ENCODE measurements around the gene DCAF12. TPM values are rescaled to one million over a fixed set of nuclear protein-coding genes. Genes with fewer than 3 reads are reported as not detected.

DCAF12 gene
- total RNA-seq, 1 donor from 2014 or later, result 38.5 TPM

DNA sequence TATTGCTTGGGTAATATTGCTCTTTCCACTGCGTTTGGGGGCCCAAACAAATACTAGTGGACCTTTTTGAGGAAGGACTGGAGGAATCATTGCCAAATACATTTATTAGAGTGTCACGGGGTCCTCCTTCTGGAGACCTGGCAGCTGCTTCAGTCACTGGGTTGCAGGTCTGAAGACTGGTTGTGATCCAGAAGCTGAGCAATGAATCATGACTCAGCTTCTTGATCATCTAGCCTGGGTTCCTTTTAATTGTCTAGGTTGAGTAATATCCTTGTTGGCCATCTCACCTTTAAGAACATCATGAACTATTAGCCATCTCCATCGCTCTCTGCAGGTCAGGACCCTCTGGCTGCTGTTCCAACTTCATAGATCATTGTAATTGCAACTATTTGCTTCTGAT is 36.9 kb upstream of the DCAF12 start:
- no peaks in the 10 kb centered on the region for H3K27me3 ChIP-seq (ENCODE audit: low read depth)
- ATAC-seq (no peak), DNase-seq (no peak)
- no peaks in the 10 kb centered on the region for H3K4me1 ChIP-seq
- H3K9me3 ChIP-seq, result no peaks in the 10 kb centered on the region
- TF ChIP-seq, protein P1, sequence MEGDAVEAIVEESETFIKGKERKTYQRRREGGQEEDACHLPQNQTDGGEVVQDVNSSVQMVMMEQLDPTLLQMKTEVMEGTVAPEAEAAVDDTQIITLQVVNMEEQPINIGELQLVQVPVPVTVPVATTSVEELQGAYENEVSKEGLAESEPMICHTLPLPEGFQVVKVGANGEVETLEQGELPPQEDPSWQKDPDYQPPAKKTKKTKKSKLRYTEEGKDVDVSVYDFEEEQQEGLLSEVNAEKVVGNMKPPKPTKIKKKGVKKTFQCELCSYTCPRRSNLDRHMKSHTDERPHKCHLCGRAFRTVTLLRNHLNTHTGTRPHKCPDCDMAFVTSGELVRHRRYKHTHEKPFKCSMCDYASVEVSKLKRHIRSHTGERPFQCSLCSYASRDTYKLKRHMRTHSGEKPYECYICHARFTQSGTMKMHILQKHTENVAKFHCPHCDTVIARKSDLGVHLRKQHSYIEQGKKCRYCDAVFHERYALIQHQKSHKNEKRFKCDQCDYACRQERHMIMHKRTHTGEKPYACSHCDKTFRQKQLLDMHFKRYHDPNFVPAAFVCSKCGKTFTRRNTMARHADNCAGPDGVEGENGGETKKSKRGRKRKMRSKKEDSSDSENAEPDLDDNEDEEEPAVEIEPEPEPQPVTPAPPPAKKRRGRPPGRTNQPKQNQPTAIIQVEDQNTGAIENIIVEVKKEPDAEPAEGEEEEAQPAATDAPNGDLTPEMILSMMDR (IDR thresholded peaks at IDR 0.05), result no peak
- no peaks in the 10 kb centered on the region for H3K36me3 ChIP-seq
- no peak overlapping the region for H3K27ac ChIP-seq
- no peak overlapping the region for H3K4me3 ChIP-seq
- intact Hi-C loops (cut with DNase I), result no loop called here

GRCh38 chr9:34158362-34158869 is 31.9 kb upstream of the DCAF12 start:
- DNase-seq (peak; percentile 73), ATAC-seq (peak; percentile 95 to 96)
- intact Hi-C loops (cut with DNase I), result no loop called here
- H3K4me3 ChIP-seq, result no peak overlapping the region
- H3K27me3 ChIP-seq (ENCODE audit: low read depth), result no peaks in the 10 kb centered on the region
- peak overlapping the region; percentile 13 for H3K27ac ChIP-seq
- no peaks in the 10 kb centered on the region for H3K9me3 ChIP-seq
- TF ChIP-seq, protein P1 (IDR thresholded peaks at IDR 0.05), result no peak
- H3K36me3 ChIP-seq, result no peaks in the 10 kb centered on the region
- no peaks in the 10 kb centered on the region for H3K4me1 ChIP-seq

GRCh38 chr9:34157898-34158297 is 31.4 kb upstream of the DCAF12 start:
- H3K36me3 ChIP-seq, result no peaks in the 10 kb centered on the region
- H3K27ac ChIP-seq, result no peak overlapping the region
- H3K9me3 ChIP-seq, result no peaks in the 10 kb centered on the region
- DNase-seq (no peak), ATAC-seq (peak in 1 of 2 donors; percentile 2)
- H3K4me1 ChIP-seq, result no peaks in the 10 kb centered on the region
- H3K27me3 ChIP-seq (ENCODE audit: low read depth), result no peaks in the 10 kb centered on the region
- intact Hi-C loops (cut with DNase I), result no loop called here
- TF ChIP-seq, protein P1 (IDR thresholded peaks at IDR 0.05), result no peak
- no peak overlapping the region for H3K4me3 ChIP-seq

DNA sequence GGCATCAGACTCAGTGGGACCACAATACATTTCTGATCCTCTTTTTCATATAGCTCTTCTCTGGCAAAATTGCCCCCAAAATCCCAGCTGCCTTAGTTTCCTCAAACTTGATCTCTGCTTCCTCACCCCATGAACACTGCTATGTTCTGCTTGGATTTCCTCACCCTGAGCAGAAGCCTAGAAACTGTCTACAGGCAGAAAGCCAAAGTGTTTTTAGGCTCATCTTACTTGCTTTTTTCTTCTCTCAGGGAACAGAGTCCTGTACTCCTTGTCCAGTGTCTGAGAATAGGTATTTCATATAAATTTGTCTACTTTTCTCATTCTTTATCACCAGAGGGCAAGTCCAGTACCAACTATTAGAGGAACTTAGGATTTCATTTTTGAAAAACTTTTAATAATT is 30.8 kb upstream of the DCAF12 start:
- intact Hi-C loops (cut with DNase I), result no loop called here
- no peak for ATAC-seq
- H3K36me3 ChIP-seq, result no peaks in the 10 kb centered on the region
- H3K4me1 ChIP-seq, result no peaks in the 10 kb centered on the region
- TF ChIP-seq, protein P1 (IDR thresholded peaks at IDR 0.05), result no peak
- no peak overlapping the region for H3K27ac ChIP-seq
- no peaks in the 10 kb centered on the region for H3K27me3 ChIP-seq (ENCODE audit: low read depth)
- no peak for DNase-seq
- no peaks in the 10 kb centered on the region for H3K9me3 ChIP-seq
- H3K4me3 ChIP-seq, result no peak overlapping the region

DNA sequence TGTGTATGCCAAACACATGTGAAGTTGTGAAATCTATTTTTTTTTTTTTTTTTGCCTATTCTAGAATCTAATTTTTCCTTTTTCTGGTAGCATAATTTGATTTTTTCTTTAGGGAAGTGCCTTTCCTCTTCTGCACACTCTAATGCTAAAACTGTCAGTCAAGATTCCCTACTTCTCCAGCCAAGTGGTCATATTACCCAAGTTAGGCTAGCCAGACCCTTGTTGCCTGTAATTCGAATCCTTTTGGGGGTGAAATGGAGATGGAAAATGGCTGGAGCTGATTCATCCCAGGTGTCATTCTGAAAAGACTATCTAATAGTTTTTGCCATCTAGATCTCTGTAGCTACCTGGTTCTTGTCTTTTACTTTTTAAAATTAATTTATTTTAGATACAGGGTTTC is 27.6 kb upstream of the DCAF12 start:
- Histone ChIP-seq H3K9me3 (no peaks in the 10 kb centered on the region), H3K4me1 (no peaks in the 10 kb centered on the region), H3K27ac (no peak overlapping the region), H3K36me3 (no peaks in the 10 kb centered on the region), H3K4me3 (no peak overlapping the region), H3K27me3 (ENCODE audit: low read depth) (no peaks in the 10 kb centered on the region)
- TF ChIP-seq, protein P1 (IDR thresholded peaks at IDR 0.05), result no peak
- intact Hi-C loops (cut with DNase I), result no loop called here
- ATAC-seq (no peak), DNase-seq (no peak)

- Histone ChIP-seq H3K36me3 (no peaks in the 10 kb centered on the region), H3K27me3 (ENCODE audit: low read depth) (no peaks in the 10 kb centered on the region), H3K9me3 (no peaks in the 10 kb centered on the region), H3K4me3 (no peak overlapping the region), H3K27ac (no peak overlapping the region), H3K4me1 (no peaks in the 10 kb centered on the region)
- TF ChIP-seq, protein P1 (IDR thresholded peaks at IDR 0.05), result no peak
- DNase-seq (no peak), ATAC-seq (no peak)
- intact Hi-C loops (cut with DNase I), result no loop called here
These were observed 24.9 kb upstream of the DCAF12 start for GRCh38 chr9:34151398-34151797.

All from lower lobe of right lung (tissue), 2 donors.